HG03039 (cell line): Measurements from ENCODE around the gene MRPS7.

Source experiments
- ATAC-seq: cut with Tn5 transposase; IDR thresholded peaks from one replicate; pipeline ENCODE4 v1.9.1; 2021; ENCODE audit warnings: mild to moderate bottlenecking, moderate library complexity; ENCODE audit not compliant: unreplicated experiment

MRPS7 gene

DNA sequence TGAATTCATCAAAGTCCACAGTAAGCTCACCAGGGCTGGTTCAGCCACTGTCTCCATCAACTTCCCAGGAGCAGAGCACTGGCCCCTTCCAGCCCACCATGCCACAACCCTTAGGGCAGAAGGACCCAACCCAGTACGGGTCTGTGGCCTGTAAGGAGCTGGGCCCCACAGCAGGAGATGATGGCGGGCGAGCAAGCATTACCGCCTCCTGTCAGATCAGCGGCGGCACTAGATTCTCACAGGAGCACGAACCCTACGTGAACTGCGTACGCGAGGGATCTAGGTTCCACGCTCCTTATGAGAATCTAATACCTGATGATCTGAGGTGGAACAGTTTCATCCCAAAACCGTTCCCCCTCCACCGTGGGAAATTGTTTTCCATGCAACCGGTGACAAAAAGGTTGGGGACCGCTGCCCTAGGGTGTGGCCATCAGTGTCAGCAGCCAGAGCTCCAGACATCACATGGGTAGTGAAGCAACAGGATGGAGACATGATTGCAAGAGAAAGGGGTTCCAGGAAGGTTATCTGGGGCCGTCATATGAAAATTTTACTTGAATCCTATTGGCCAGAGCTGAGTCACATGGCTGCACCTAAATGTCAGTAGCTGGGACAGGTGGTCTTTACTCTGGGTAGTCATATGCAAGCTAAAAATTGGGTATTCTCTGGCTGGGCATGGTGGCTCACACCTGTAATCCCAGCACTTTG, 40.0 kb downstream of the MRPS7 start:
- ATAC-seq, result no peak

GRCh38 chr17:75307957-75308731, 46.5 kb downstream of the MRPS7 start:
- no peak for ATAC-seq

GRCh38 chr17:75308732-75309629, 47.3 kb downstream of the MRPS7 start:
- ATAC-seq, result no peak

- peak; percentile 44 for ATAC-seq
Measured at GRCh38 chr17:75313941-75314551, 52.4 kb downstream of the MRPS7 start.

GRCh38 chr17:75315541-75316243, 54.0 kb downstream of the MRPS7 start:
- ATAC-seq, result no peak
